Measurements from ENCODE around the gene GLCE. TPM values are rescaled to one million over a fixed set of nuclear protein-coding genes. Genes with fewer than 3 reads are reported as not detected.

The GLCE gene
- total RNA-seq, 2 donors from 2014 or later, result 16.3 to 17.2 TPM

- WGBS, 2 experiments (ENCODE audit: insufficient coverage in 1 of 2, insufficient read length in 1 of 2), result 97 to 100% methylated on average over 4 of the region's 4 CpGs
- peaks cover 39% of the 10 kb centered on the region for H3K4me1 Mint-ChIP-seq
- peaks cover 5% of the 10 kb centered on the region for H3K4me1 ChIP-seq (ENCODE audit: control insufficient read depth, insufficient read depth, low read length)
Observed at GRCh38 chr15:69132430-69132829, 28.0 kb upstream of the GLCE start.

GRCh38 chr15:69132977-69133861 lies 27.2 kb upstream of the GLCE start:
- H3K9me3 Mint-ChIP-seq, result peaks cover 1% of the 10 kb centered on the region
- peaks cover 46% of the 10 kb centered on the region for H3K4me1 Mint-ChIP-seq
- H3K4me3 Mint-ChIP-seq, result no peak overlapping the region
- no peaks in the 10 kb centered on the region for H3K36me3 Mint-ChIP-seq (ENCODE audit: low read depth)
- Histone ChIP-seq H3K9ac (ENCODE audit: extremely low read depth, low read length, poor library complexity, severe bottlenecking) (no peak overlapping the region), H3K4me3 (ENCODE audit: low read length) (no peak overlapping the region), H3K36me3 (ENCODE audit: control insufficient read depth, insufficient read depth, low read length) (no peaks in the 10 kb centered on the region), H3K4me1 (ENCODE audit: control insufficient read depth, insufficient read depth, low read length) (peaks cover 5% of the 10 kb centered on the region), H3K9me3 (ENCODE audit: control insufficient read depth, low read length) (no peaks in the 10 kb centered on the region), H3K27ac (ENCODE audit: low read depth, low read length) (no peak overlapping the region), H3K27me3 (ENCODE audit: control insufficient read depth, insufficient read depth, low read length, poor library complexity, severe bottlenecking) (no peaks in the 10 kb centered on the region)
- TF ChIP-seq, protein P1, sequence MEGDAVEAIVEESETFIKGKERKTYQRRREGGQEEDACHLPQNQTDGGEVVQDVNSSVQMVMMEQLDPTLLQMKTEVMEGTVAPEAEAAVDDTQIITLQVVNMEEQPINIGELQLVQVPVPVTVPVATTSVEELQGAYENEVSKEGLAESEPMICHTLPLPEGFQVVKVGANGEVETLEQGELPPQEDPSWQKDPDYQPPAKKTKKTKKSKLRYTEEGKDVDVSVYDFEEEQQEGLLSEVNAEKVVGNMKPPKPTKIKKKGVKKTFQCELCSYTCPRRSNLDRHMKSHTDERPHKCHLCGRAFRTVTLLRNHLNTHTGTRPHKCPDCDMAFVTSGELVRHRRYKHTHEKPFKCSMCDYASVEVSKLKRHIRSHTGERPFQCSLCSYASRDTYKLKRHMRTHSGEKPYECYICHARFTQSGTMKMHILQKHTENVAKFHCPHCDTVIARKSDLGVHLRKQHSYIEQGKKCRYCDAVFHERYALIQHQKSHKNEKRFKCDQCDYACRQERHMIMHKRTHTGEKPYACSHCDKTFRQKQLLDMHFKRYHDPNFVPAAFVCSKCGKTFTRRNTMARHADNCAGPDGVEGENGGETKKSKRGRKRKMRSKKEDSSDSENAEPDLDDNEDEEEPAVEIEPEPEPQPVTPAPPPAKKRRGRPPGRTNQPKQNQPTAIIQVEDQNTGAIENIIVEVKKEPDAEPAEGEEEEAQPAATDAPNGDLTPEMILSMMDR (conservative IDR thresholded peaks at IDR 0.05), result no peak
- H3K27ac Mint-ChIP-seq, result no peak overlapping the region
- peaks cover 2% of the 10 kb centered on the region for H3K27me3 Mint-ChIP-seq (ENCODE audit: insufficient read depth)
- 80 to 87% methylated on average over 2 to 3 of the region's 3 CpGs for WGBS, 2 experiments (ENCODE audit: insufficient coverage in 1 of 2, insufficient read length in 1 of 2)
- no peak for DNase-seq

More at GRCh38 chr15:69132430-69132829, 28.0 kb upstream of the GLCE start:
- Histone ChIP-seq H3K4me3 (ENCODE audit: low read length) (no peak overlapping the region), H3K9ac (ENCODE audit: extremely low read depth, low read length, poor library complexity, severe bottlenecking) (no peak overlapping the region), H3K27ac (ENCODE audit: low read depth, low read length) (no peak overlapping the region), H3K27me3 (ENCODE audit: control insufficient read depth, insufficient read depth, low read length, poor library complexity, severe bottlenecking) (no peaks in the 10 kb centered on the region), H3K36me3 (ENCODE audit: control insufficient read depth, insufficient read depth, low read length) (no peaks in the 10 kb centered on the region), H3K9me3 (ENCODE audit: control insufficient read depth, low read length) (peaks cover 7% of the 10 kb centered on the region)
- Mint-ChIP-seq H3K9me3 (peaks cover 1% of the 10 kb centered on the region), H3K27me3 (ENCODE audit: insufficient read depth) (peaks cover 2% of the 10 kb centered on the region), H3K4me3 (no peak overlapping the region), H3K27ac (no peak overlapping the region), H3K36me3 (ENCODE audit: low read depth) (no peaks in the 10 kb centered on the region)
- no peak for DNase-seq
- TF ChIP-seq, protein P1 (conservative IDR thresholded peaks at IDR 0.05), result no peak

- Histone ChIP-seq H3K36me3 (ENCODE audit: control insufficient read depth, insufficient read depth, low read length) (no peaks in the 10 kb centered on the region), H3K4me3 (ENCODE audit: low read length) (no peak overlapping the region), H3K9me3 (ENCODE audit: control insufficient read depth, low read length) (no peaks in the 10 kb centered on the region), H3K27me3 (ENCODE audit: control insufficient read depth, insufficient read depth, low read length, poor library complexity, severe bottlenecking) (no peaks in the 10 kb centered on the region), H3K9ac (ENCODE audit: extremely low read depth, low read length, poor library complexity, severe bottlenecking) (no peak overlapping the region), H3K27ac (ENCODE audit: low read depth, low read length) (peak overlapping the region; percentile 24), H3K4me1 (ENCODE audit: control insufficient read depth, insufficient read depth, low read length) (peaks cover 5% of the 10 kb centered on the region)
- Mint-ChIP-seq H3K36me3 (ENCODE audit: low read depth) (no peaks in the 10 kb centered on the region), H3K27me3 (ENCODE audit: insufficient read depth) (peaks cover 2% of the 10 kb centered on the region), H3K4me3 (no peak overlapping the region), H3K9me3 (no peaks in the 10 kb centered on the region), H3K27ac (no peak overlapping the region), H3K4me1 (peaks cover 44% of the 10 kb centered on the region)
- TF ChIP-seq, protein P1 (conservative IDR thresholded peaks at IDR 0.05), result no peak
- DNase-seq, result no peak
- 93 to 94% methylated on average over 2 to 5 of the region's 5 CpGs for WGBS, 2 experiments (ENCODE audit: insufficient coverage in 1 of 2, insufficient read length in 1 of 2)
Observed at GRCh38 chr15:69133862-69134519, 26.4 kb upstream of the GLCE start.

Data from endodermal cell (in vitro differentiated cells).